Panc1 (cell line): Measurements from ENCODE around the gene CEACAM21. TPM values are rescaled to one million over a fixed set of nuclear protein-coding genes. Genes with fewer than 3 reads are reported as not detected.
"Not testable (repeated sequence)": the region's sequence is repeated elsewhere in the genome, so short reads cannot be mapped to it uniquely, and the experiment has no call there.

Experiments
- ATAC-seq: fragments of 200-7000 bp; cut with Tn5 transposase; 2 replicates; pipeline ENCODE4 v1.9.1; 2020; ENCODE audit warnings: mild to moderate bottlenecking, moderate library complexity
- BruUV-seq: library from RNA; stranded (reverse); fragments of 400-500 nt; replicated peaks from 2 replicates; lab custom pipeline; 2021; lab: Mats Ljungman, UMichigan
- CTCF ChIA-PET: fragments of 300-600 bp; sonication (Branson Sonifier 250); formaldehyde crosslinking; loops from one replicate; lab custom pipeline; 2022; ENCODE audit warnings: antibody characterized with exemption; lab: Charles Lee
- POLR2A ChIA-PET: fragments of 300-600 bp; sonication (Branson Sonifier 250); formaldehyde crosslinking; loops from one replicate; lab custom pipeline; 2022; ENCODE audit warnings: antibody characterized with exemption; lab: Charles Lee
- DNase-seq: peaks from one replicate; pipeline ENCODE4 v3.0.0-alpha.2; 2010; ENCODE audit warnings: low read depth, low spot score
- H3K27ac ChIP-seq: 2 replicates; pipeline ENCODE4 v1.5.1; 2011; ENCODE audit warnings: mild to moderate bottlenecking, low read length, inconsistent platforms
- H3K27me3 ChIP-seq: fragments of 200-500 bp; sonication (Bioruptor generic); 2 replicates; pipeline ENCODE4 v1.6.0; 2014; ENCODE audit warnings: low read length, inconsistent platforms; ENCODE audit not compliant: control insufficient read depth, insufficient read depth
- H3K36me3 ChIP-seq: fragments of 200-500 bp; sonication (Bioruptor generic); 2 replicates; pipeline ENCODE4 v1.5.1; 2014; ENCODE audit warnings: inconsistent platforms, mild to moderate bottlenecking, low read length, moderate library complexity; ENCODE audit not compliant: control insufficient read depth, insufficient read depth
- H3K4me1 ChIP-seq: 2 replicates; pipeline ENCODE4 v1.5.1; 2011; ENCODE audit warnings: inconsistent platforms, mild to moderate bottlenecking, low read length, moderate library complexity; ENCODE audit not compliant: control insufficient read depth, insufficient read depth
- H3K4me3 ChIP-seq, 2 experiments: 2 replicates each; pipeline ENCODE4 v1.5.1; 2011 to 2012; ENCODE audit warnings: low read depth in 2 of 2, low read length in 2 of 2, mild to moderate bottlenecking in 2 of 2, inconsistent platforms in 1 of 2, moderate library complexity in 1 of 2
- H3K9me3 ChIP-seq: fragments of 200-500 bp; sonication (Bioruptor generic); 2 replicates; pipeline ENCODE4 v1.5.1; 2014; ENCODE audit warnings: low read depth, mild to moderate bottlenecking, inconsistent platforms, low read length, moderate library complexity; ENCODE audit not compliant: control insufficient read depth, insufficient read depth
- CTCF ChIP-seq: fragments of 450-650 bp; IDR thresholded peaks from 2 replicates; pipeline ENCODE4 v1.5.1; 2017; ENCODE audit warnings: mild to moderate bottlenecking
- POLR2AphosphoS5 ChIP-seq: IDR thresholded peaks from 2 replicates; pipeline ENCODE4 v1.6.1; 2012; ENCODE audit warnings: mild to moderate bottlenecking, low read depth, low read length, moderate library complexity
- REST ChIP-seq, 2 experiments: IDR thresholded peaks; 2 replicates each; pipeline ENCODE4 v1.6.1; 2011 to 2012; ENCODE audit warnings: low read depth in 2 of 2, control low read depth in 1 of 2, low read length in 1 of 2, mild to moderate bottlenecking in 1 of 2, moderate library complexity in 1 of 2; ENCODE audit not compliant: insufficient read depth in 1 of 2
- SIN3A ChIP-seq: IDR thresholded peaks from 2 replicates; pipeline ENCODE4 v1.6.1; 2012; ENCODE audit warnings: low read depth, mild to moderate bottlenecking, low read length, moderate library complexity, borderline replicate concordance; ENCODE audit not compliant: insufficient read depth
- TCF7L2 ChIP-seq: IDR thresholded peaks from 2 replicates; pipeline ENCODE4 v1.6.1; 2011; ENCODE audit warnings: mild to moderate bottlenecking, low read depth, low read length, inconsistent platforms
- in situ Hi-C: cut with HindIII; loops from 2 replicates; pipeline ENCODE4 v1.10.0; 2016; ENCODE audit warnings: low sequenced_read_pairs, low pct_unique_long_range_greater_than_20kb
- intact Hi-C: fragments of 100-400 bp; cut with micrococcal nuclease; formaldehyde crosslinking; loops from one replicate; pipeline ENCODE4 v1.10.0; 2022; ENCODE audit not compliant: unreplicated experiment
- total RNA-seq: library from RNA; stranded (reverse); gene quantifications from one replicate; pipeline ENCODE4 v1.2.1, GENCODE V29; 2021; ENCODE audit not compliant: unreplicated experiment

CEACAM21 gene
- total RNA-seq, 1 experiment from 2014 or later: not detected

DNA sequence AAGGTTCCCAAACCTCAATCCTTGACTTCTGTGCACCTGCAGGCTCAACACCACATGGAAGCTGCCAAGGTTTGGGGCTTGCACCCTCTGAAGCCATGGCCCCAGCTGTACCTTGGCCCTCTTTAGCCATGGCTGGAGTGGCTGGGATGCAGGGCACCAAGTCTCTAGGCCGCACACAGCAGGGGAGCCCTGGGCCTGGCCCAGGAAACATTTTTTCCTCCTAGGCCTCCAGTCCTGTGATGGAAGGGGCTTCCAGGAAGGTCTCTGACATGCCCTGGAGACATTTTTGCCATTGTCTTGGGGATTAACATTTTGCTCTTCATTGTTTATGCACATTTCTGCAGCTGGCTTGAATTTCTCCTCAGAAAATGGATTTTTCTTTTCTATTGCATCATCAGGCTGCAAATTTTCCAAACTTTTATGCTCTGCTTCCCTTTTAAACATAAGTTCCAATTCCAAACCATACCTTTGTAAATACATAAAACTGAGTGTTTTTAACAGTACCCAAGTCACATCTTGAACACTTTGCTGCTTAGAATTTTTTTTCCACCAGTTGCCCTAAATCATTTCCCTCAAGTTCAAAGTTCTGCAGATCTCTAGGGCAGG, 6.7 kb downstream of the CEACAM21 start:
- H3K4me3 ChIP-seq, intact Hi-C loops, ATAC-seq, H3K27ac ChIP-seq, in situ Hi-C loops, H3K9me3 ChIP-seq, BruUV-seq, CTCF ChIA-PET, DNase-seq, H3K27me3 ChIP-seq, POLR2A ChIA-PET, H3K36me3 ChIP-seq, H3K4me1 ChIP-seq: not testable (repeated sequence)

GRCh38 chr19:41584260-41584810, 8.4 kb downstream of the CEACAM21 start:
- H3K27ac ChIP-seq: no peak overlapping the region
- H3K36me3 ChIP-seq: no peaks in the 10 kb centered on the region
- no peak for ATAC-seq
- TF ChIP-seq TCF7L2: no peak
- TF ChIP-seq CTCF: no peak
- no peak for TF ChIP-seq POLR2AphosphoS5
- TF ChIP-seq SIN3A: no peak
- TF ChIP-seq REST (IDR thresholded peaks at IDR 0.05; ENCODE audit: insufficient read depth in 1 of 2, low read depth in 2 of 2, low read length in 1 of 2): no peak
- ChIA-PET POLR2A (no interaction called here), CTCF (no interaction called here)
- no peaks in the 10 kb centered on the region for H3K27me3 ChIP-seq
- no peaks in the 10 kb centered on the region for H3K9me3 ChIP-seq
- in situ Hi-C loops (no loop called here), intact Hi-C loops (no loop called here)
- no peaks in the 10 kb centered on the region for H3K4me1 ChIP-seq
- no peak for DNase-seq
- BruUV-seq: no TSS peak
- no peak overlapping the region for H3K4me3 ChIP-seq

- H3K9me3 ChIP-seq: no peaks in the 10 kb centered on the region
- H3K27ac ChIP-seq: no peak overlapping the region
- ChIA-PET POLR2A (no interaction called here), CTCF (no interaction called here)
- ATAC-seq (no peak), DNase-seq (no peak)
- in situ Hi-C loops: no loop called here
- no peak overlapping the region for H3K4me3 ChIP-seq
- TF ChIP-seq POLR2AphosphoS5: no peak
- no peaks in the 10 kb centered on the region for H3K27me3 ChIP-seq
- BruUV-seq: no TSS peak
- no peaks in the 10 kb centered on the region for H3K36me3 ChIP-seq
- intact Hi-C loops: no loop called here
- no peaks in the 10 kb centered on the region for H3K4me1 ChIP-seq
These were observed 9.0 kb downstream of the CEACAM21 start for GRCh38 chr19:41584931-41585330.
